ENCODE results near the gene DUS2. TPM values are rescaled to one million over a fixed set of nuclear protein-coding genes. Genes with fewer than 3 reads are reported as not detected.
A peak's percentile ranks its signal among the peaks of the same experiment; 100 is the strongest.

The DUS2 gene
- total and polyA plus RNA-seq, 2 of the 8 experiments (the other 6 are each of a cell fraction or from before 2014, with no cell fraction given) = 17.2 to 27.0 TPM

GRCh38 chr16:68005786-68006286, 17.2 kb upstream of the DUS2 start:
- no peak for TF ChIP-seq POLR2AphosphoS5 (IDR thresholded peaks at IDR 0.05; ENCODE audit: low read depth, low read length)
- TF ChIP-seq SP2 (IDR thresholded peaks at IDR 0.05; ENCODE audit: low read length) = no peak
- Histone ChIP-seq H3K27ac (ENCODE audit: low read depth, low read length) (no peak overlapping the region), H2BK12ac (ENCODE audit: low read depth, low read length) (no peak overlapping the region), H2AK5ac (ENCODE audit: low read depth, low read length) (no peak overlapping the region), H3K18ac (ENCODE audit: extremely low read depth, low read length) (no peak overlapping the region), H4K8ac (ENCODE audit: extremely low read depth, insufficient read depth, low read length) (peak overlapping the region; percentile 65), H3K79me1 (ENCODE audit: low read depth, low read length) (no peaks in the 10 kb centered on the region), H3K14ac (ENCODE audit: insufficient read length) (no peak overlapping the region), H3K4me3 (ENCODE audit: extremely low read depth in 1 of 4, insufficient read depth in 2 of 4, low read depth in 3 of 4, low read length in 4 of 4) (no peak overlapping the region), H3K4me1 (replicated peaks in 1 of 4; ENCODE audit: control insufficient read depth in 3 of 4, insufficient read depth in 4 of 4, low read length in 3 of 4) (peaks cover 0 to 6% (median 3%) of the 10 kb centered on the region in 4 experiments; a peak in 3 of 7 replicates), H4K5ac (ENCODE audit: insufficient read length, low read depth, low read length) (peak overlapping the region; percentile 5), H3K23me2 (ENCODE audit: low read depth, low read length) (no peaks in the 10 kb centered on the region), H3K36me3 (ENCODE audit: control insufficient read depth in 2 of 4, insufficient read depth in 4 of 4, low read length in 3 of 4) (no peaks in the 10 kb centered on the region), H3K56ac (replicated peaks; ENCODE audit: insufficient read length, low read depth, low read length) (no peak overlapping the region), H2BK5ac (ENCODE audit: low read depth, low read length) (no peak overlapping the region), H3K9me3 (ENCODE audit: insufficient read depth in 2 of 2, low read depth in 1 of 2, low read length in 1 of 2) (no peaks in the 10 kb centered on the region), H2BK120ac (replicated peaks; ENCODE audit: low read depth, low read length) (no peak overlapping the region), H3K79me2 (ENCODE audit: control insufficient read depth in 1 of 2, insufficient read depth in 2 of 2, low read length in 2 of 2) (no peaks in the 10 kb centered on the region), H3K4me2 (ENCODE audit: insufficient read depth in 1 of 2, low read depth in 2 of 2, low read length in 2 of 2) (peak overlapping the region in 1 of 2 experiments; percentile 1; a peak in 1 of 4 replicates), H3K9ac (replicated peaks in 1 of 4; ENCODE audit: extremely low read depth in 1 of 4, low read depth in 3 of 4, low read length in 3 of 4) (no peak overlapping the region; a peak in 1 of 7 replicates), H3K27me3 (replicated peaks in 1 of 4; ENCODE audit: control insufficient read depth in 3 of 4, extremely low read depth in 1 of 4, insufficient read depth in 3 of 4, low read length in 3 of 4) (no peaks in the 10 kb centered on the region), H2BK15ac (ENCODE audit: low read length) (no peak overlapping the region), H4K20me1 (replicated peaks in 1 of 2; ENCODE audit: control insufficient read depth in 1 of 2, insufficient read depth in 2 of 2, low read length in 2 of 2) (no peaks in the 10 kb centered on the region), H2AFZ (ENCODE audit: low read length) (peak overlapping the region; percentile 88), H2BK20ac (ENCODE audit: low read length) (0 out of 2 replicates have a peak overlapping the region, but pooled peaks have one; percentile 56), H4K91ac (replicated peaks; ENCODE audit: insufficient read length, low read length) (no peak overlapping the region), H3K4ac (replicated peaks; ENCODE audit: insufficient read length, low read depth, low read length) (no peak overlapping the region), H3K23ac (ENCODE audit: insufficient read length) (no peak overlapping the region)
- POLR2A ChIA-PET (ENCODE audit: partially characterized antibody) = interaction anchor here (0.7 to 1.7 kb wide), 6 partner anchors 10 to 85 kb away, joined by 3 read pairs; partner anchors contain the start of genes DPEP2NB and DUS2
- WGBS, 2 experiments (ENCODE audit: extremely low coverage in 1 of 2, insufficient coverage in 1 of 2, insufficient read length in 1 of 2, insufficient replicate concordance in 2 of 2, low coverage in 1 of 2, low lambda C conversion rate in 2 of 2, missing lambda C conversion rate in 1 of 2) = 74% methylated on average over 6 of the region's 6 CpGs; no CpG with 5 or more reads in 1 of the 2 experiments
- DNase-seq (ENCODE audit: low read depth in 1 of 2, low spot score in 2 of 2) (no peak), FAIRE-seq (no peak)
- CTCF ChIA-PET (ENCODE audit: partially characterized antibody) = interaction anchor here (0.7 to 3.1 kb wide), 11 partner anchors 9 to 223 kb away, joined by 3 to 17 read pairs (median 4); partner anchors contain the start of gene DPEP2NB

Measured in H1 (cell line).